Transverse colon (tissue), 4 donors: ENCODE data around the gene THSD4.

Experiments used
- CTCF ChIP-seq, 5 experiments: fragments of 200-600 bp in 3 of 5; fragments of 450-650 bp in 2 of 5; sonication (generic) in 3 of 5; IDR thresholded peaks; 1 replicate in 2 of 5; 2 replicates in 3 of 5; pipeline ENCODE4 v1.5.1; 2016 to 2017; ENCODE audit warnings: antibody characterized with exemption in 5 of 5, inconsistent platforms in 3 of 5, mild to moderate bottlenecking in 2 of 5, moderate library complexity in 1 of 5
- EP300 ChIP-seq: sonication (generic); formaldehyde crosslinking; IDR thresholded peaks from one replicate; pipeline ENCODE4 v1.6.1; 2017; ENCODE audit warnings: antibody characterized with exemption, low read depth
- POLR2A ChIP-seq: fragments of 450-650 bp; IDR thresholded peaks from one replicate; pipeline ENCODE4 v1.6.1; 2016; ENCODE audit warnings: antibody characterized with exemption, mild to moderate bottlenecking, moderate library complexity
- POLR2AphosphoS5 ChIP-seq, 3 donors: sonication (generic); formaldehyde crosslinking; IDR thresholded peaks; one replicate each; pipeline ENCODE4 v1.6.1; 2016; ENCODE audit warnings: antibody characterized with exemption in 3 of 3

- TF ChIP-seq CTCF (IDR thresholded peaks at IDR 0.05) (no peak), POLR2A (no peak), POLR2AphosphoS5 (IDR thresholded peaks at IDR 0.05) (no peak), EP300 (no peak)
These were observed 136.9 kb downstream of the THSD4 start for GRCh38 chr15:71252044-71252739.
